ENCODE data around the gene ILK. TPM values are rescaled to one million over a fixed set of nuclear protein-coding genes. Genes with fewer than 3 reads are reported as not detected.

Gene ILK
- total and polyA plus RNA-seq, 2 of the 13 experiments (the other 11 are each of a cell fraction or from before 2014, with no cell fraction given) = 70.3 to 108 TPM

GRCh38 chr11:6608726-6609501, 5.3 kb downstream of the ILK start:
- ATAC-seq (no peak), DNase-seq (ENCODE audit: low spot score) (no peak), FAIRE-seq (no peak)
- H3K4me1 ChIP-seq (ENCODE audit: insufficient read depth, low read length) = peaks cover 61% of the 10 kb centered on the region
- no peak overlapping the region for H2AFZ ChIP-seq (ENCODE audit: low read length)
- H3K27me3 ChIP-seq (ENCODE audit: control insufficient read depth in 1 of 2, insufficient read depth in 2 of 2, low read length in 2 of 2) = no peaks in the 10 kb centered on the region; a peak in 1 of 5 replicates
- no peak for TF ChIP-seq SRSF4 (IDR thresholded peaks at IDR 0.05; ENCODE audit: low read depth, low read length, poor library complexity, severe bottlenecking)
- no peak for TF ChIP-seq SMAD1 (CRISPR knock-in tag; IDR thresholded peaks at IDR 0.05; ENCODE audit: borderline replicate concordance, low read depth)
- no peak for TF ChIP-seq KDM4B (CRISPR knock-in tag; IDR thresholded peaks at IDR 0.05)
- TF ChIP-seq CREB3 (CRISPR knock-in tag; IDR thresholded peaks at IDR 0.05) = no peak
- TF ChIP-seq PCBP1 (IDR thresholded peaks at IDR 0.05; ENCODE audit: borderline replicate concordance, low read depth, low read length) = no peak
- TF ChIP-seq ATF5 (CRISPR knock-in tag; IDR thresholded peaks at IDR 0.05; ENCODE audit: low read depth) = no peak
- H3K9me3 ChIP-seq (ENCODE audit: low read length) = no peaks in the 10 kb centered on the region
- 92% methylated on average over 14 of the region's 14 CpGs for WGBS (ENCODE audit: low lambda C conversion rate)
- ChIA-PET POLR2A (interaction anchor here (2.1 kb wide), 1 partner anchor 10 kb away, joined by 6 read pairs; the partner anchor contains the start of gene TPP1), CTCF (ENCODE audit: low intra/inter-chr PET ratio, low total read pairs) (no interaction called here)
- peaks cover 36% of the 10 kb centered on the region for H3K79me2 ChIP-seq (ENCODE audit: insufficient read depth, low read length)
- no peak overlapping the region for H3K4me3 ChIP-seq (replicated peaks in 1 of 3; ENCODE audit: insufficient read depth in 1 of 3, low read depth in 2 of 3, low read length in 3 of 3)
- no peak overlapping the region for H3K4me2 ChIP-seq (ENCODE audit: low read depth, low read length)
- intact Hi-C loops (cut with micrococcal nuclease; ENCODE audit: unreplicated experiment) = no loop called here
- in situ Hi-C loops (cut with HindIII; ENCODE audit: extremely low pct_ligation_motif_present, low pct_unique_long_range_greater_than_20kb) = loop anchor here (10.0 kb wide), 1 partner anchor 124 kb away; the partner anchor contains the start of genes ARFIP2 and TIMM10B
- H3K27ac ChIP-seq (ENCODE audit: extremely low read length, insufficient read depth, low read length) = no peak overlapping the region
- H4K20me1 ChIP-seq (ENCODE audit: insufficient read depth, low read length) = no peaks in the 10 kb centered on the region
- peaks cover 21 to 37% of the 10 kb centered on the region in 2 experiments for H3K36me3 ChIP-seq (replicated peaks in 1 of 2; ENCODE audit: control insufficient read depth in 1 of 2, insufficient read depth in 2 of 2, low read length in 2 of 2)
- no TSS peak for BruUV-seq (replicated peaks)
- no peak overlapping the region for H3K9ac ChIP-seq (ENCODE audit: insufficient read depth, low read depth, low read length)
